Hematopoietic multipotent progenitor cell treated with erythropoietin and hydrocortisone succinate and interleukin-3 and kit ligand, for 4 days (in vitro differentiated cells): ENCODE measurements around the gene TGDS.

Experiments
- DNase-seq: peaks from one replicate; pipeline ENCODE4 v3.0.0-alpha.2; 2015

TGDS gene

DNA sequence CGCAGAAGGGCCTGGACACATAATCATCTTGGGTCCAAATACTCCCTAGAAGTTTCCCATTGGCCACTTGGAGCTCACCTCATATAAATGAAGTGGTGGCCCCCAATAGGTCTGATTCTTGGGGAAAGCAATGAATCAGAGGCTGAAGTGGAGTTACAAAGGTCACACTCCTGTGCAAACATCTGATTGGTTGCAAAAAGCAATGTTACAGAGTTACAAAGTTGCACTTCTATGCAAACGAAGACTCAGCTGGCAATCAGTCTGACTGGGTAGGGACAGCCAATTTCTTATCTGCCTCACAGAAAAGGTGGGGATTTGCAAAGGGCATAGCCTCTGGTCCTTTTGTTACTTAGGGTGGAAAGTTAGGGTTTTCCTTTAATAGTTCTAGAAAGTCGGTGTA lies 3.9 kb upstream of the TGDS start:
- no peak for DNase-seq

DNA sequence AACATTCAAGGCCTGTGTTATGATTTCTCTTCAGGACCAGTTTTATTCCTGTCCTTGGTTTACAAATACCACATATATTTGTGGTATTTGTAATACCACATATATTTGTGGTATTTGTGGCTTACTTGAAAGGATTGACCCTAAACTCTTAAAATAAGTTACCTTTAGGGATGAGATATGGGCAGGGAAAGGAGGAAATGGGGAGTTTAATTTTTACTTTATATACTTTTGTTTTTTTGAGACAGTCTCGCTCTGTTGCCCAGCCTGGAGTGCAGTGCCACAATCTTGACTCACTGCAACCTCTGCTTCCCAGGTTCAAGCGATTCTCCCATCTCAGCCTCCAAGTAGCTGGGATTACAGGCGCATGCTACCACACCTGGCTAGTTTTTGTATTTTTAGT lies 2.3 kb upstream of the TGDS start:
- no peak for DNase-seq

DNA sequence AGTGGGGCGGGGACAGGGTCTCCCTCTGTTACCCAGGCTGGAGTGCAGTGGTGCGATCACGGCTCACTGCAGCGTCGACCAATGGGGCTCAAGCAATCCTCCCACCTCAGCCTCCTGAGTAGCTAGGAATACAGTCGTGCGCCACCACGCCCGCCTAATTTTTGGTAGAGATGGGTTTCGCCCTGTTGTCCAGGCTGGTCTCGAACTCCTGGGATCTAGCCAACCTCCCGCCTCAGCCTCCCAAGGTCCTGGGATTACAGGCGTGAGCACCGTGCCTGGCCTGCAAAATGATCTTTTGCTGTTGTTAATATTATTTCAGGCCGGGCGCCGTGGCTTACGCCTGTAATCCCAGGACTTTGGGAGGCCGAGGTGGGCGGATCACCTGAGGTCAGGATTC lies 621 bp upstream of the TGDS start:
- no peak for DNase-seq

DNA sequence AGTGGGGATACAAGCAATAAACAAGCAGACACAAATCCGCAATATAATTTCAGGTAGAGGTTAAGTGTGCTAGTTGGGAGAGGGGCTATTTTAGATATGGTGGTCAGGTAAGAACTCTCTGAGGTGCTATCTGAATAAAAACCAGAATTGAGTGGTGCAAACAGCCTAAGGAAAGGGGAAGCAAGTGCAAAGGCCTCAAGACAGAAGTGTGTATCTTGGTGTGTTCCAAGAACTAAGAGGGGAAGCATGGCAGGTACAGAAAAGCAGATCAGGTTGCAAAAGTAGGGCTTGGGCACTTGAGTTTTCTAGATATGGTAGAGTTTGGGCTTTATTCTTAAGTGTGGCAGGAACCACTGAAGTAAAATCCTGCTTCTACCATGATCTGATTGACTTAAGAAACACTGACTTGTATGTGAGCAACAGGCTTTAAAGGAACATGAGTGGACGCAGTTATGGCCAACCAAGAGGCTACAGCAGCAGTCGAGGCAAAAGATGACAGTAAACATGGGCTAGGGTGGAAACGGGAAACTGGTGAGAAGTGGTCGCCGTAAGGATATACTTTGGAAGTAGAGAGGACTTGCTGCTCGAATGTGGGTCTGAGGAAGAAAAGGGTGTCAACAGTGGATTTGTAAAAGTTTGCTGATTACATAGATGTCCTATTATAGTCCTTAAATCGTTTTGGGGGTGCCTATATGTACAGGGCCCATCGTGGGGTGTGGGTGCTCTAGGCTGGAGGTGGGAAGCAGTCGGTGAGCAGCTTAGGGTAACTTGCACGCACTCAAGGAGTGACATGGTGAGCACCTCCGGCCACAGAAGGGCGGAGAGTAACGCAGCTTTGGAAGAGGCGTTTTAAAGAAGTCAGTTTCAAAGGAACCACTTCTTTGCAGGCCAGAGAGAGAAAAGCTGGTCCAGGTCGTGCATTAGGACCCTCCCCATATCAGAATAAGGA lies 677 bp downstream of the TGDS start:
- DNase-seq, result peak; percentile 57

DNA sequence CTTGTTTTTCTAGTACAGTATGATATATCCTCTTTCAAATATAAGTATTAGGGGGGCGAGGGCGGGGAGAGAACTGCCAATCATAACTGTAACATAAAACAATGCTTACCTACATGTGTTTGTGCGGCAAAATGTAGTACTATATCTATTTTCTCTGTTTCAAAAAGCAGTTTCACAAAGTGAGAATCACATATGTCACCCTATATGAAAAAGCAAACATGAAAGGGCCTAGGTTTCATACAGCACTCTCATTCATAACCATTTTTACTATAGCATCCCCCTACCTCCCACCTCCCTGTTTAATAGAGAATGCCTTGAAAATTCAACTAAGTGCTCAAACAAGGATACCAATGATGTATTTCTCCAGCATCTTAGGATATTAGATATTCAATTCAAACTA lies 5.2 kb downstream of the TGDS start:
- no peak for DNase-seq

DNA sequence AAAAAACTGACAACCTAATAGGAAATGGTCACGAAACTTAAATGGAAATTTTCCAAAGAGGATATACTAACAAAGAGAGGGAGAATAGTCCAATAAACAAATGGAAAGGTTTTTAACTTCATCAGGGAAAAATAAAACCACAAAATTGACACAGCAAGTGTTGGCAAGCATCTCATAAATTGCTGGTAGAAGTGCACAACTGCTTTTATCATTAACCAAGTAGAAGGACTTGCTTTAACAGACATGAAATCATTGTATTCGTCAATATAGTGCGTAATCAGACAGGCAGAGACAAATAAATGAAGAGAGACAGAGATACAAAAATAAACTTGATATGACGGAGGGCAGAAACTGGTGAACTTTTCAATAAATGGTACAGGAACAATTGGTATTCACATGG lies 7.4 kb downstream of the TGDS start:
- DNase-seq, result no peak

DNA sequence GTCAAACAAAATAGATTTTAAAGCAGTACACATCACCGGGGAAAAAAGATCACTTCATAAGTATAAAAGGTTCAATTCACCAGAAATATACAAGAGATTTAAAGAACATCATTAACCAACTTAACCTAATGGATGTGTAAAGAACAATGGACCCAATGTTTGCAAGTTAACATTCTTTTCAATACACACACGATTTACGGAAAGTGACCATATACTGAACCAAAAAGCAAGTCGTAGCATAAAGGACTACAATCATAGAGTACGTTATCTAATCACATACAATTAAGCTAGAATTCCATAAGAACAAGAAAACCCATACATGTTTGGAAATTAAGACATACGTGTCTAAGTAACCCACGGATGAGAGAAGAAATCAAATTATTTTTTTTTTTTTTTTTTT lies 9.6 kb downstream of the TGDS start:
- no peak for DNase-seq

DNA sequence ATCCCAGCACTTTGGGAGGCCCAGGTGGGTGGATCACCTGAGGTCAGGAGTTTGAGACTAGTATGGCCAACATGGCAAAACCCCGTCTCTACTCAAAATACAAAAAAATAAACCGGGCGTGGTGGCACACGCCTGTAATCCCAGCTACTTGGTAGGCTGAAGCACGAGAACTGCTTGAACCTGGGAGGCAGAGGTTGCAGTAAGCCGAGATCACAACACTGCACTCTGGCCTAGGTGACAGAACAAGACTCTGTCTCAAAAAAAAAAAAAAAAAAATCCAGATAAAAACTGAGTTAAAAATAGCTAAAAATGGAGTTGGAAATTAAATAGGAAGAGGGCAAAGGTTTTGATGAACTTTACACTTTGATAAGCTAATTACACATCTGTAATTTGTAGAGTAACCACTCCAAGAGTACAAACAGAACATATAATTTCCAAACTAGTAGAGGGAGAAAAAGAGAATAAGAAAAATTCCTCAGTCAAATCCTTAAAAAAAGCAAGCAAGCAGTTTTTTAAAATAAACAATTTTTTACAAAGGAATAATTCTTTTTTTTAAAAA lies 10.3 kb downstream of the TGDS start:
- no peak for DNase-seq

DNA sequence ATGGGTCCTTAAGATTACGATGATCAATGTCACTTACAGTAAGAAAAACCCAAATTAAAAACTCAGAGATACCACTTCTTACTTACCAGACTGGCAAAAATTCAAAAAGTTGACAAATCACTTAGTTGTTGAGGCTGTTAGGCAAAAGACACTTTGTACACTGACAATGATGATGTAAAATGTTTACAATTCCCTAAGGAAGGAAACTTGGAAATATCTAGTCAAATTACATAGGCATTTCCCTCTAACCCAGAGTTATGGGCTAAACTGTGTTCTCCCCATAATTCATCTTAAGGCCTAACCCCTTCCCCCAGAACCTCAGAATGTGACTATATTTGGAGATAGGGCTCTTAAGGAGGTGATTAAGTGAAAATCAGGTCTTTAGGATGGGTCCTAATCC lies 12.0 kb downstream of the TGDS start:
- no peak for DNase-seq

DNA sequence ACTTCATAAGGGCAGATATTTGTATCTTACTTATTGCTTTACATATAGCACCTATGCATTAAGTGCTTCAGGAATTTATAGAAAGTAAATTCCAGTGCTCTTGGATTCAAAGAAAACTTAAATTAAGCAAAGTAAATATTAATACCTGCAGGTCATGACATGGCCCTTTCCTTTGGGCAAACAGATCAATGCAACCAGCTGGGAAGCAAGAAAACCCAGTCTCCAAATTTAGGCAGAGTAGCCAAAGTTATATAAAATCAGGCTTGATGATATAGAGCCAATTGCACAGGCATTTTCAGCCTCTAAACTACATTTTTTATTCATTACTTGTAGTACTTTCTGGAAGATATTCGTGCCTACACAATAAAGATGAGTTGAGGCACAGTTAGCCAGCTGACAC lies 16.9 kb downstream of the TGDS start:
- no peak for DNase-seq

DNA sequence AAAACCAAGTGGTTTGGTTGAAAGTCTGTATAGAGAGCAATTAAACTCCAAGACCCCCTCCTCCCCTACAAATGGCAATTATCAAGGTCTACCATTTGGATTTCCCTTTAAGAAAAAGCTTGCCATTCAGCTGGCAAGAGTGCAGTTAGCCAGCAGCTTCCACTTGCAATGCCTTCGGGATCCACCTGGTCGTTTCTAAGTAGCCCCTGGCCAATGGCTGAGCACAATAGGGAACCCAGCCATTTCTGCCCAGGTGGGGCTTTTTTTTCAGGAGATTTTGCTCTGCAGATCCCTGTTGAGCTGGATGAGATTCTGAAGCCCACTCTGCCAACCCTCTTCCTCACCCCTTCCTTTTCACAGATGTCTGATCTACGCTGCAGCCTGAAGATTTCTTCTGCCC lies 26.3 kb downstream of the TGDS start:
- no peak for DNase-seq

DNA sequence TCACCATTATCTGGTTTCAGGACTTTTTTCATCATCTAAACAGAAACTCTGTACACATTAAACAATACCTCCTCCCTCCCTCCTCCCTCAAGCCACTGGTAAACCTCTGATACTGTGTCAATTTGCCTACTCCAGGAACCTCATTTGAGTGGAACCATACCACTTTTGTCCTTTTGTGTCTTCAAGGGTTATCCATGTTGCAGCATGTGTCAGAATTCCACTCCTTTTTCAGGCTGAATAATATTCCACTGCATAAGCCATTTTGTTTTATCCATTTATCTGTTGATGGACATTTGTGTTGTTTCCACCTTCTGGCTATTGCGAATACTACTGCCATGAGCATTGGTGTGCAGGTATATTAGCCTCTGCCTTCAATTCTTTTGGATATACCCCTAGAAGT lies 27.5 kb downstream of the TGDS start:
- DNase-seq, result no peak

DNA sequence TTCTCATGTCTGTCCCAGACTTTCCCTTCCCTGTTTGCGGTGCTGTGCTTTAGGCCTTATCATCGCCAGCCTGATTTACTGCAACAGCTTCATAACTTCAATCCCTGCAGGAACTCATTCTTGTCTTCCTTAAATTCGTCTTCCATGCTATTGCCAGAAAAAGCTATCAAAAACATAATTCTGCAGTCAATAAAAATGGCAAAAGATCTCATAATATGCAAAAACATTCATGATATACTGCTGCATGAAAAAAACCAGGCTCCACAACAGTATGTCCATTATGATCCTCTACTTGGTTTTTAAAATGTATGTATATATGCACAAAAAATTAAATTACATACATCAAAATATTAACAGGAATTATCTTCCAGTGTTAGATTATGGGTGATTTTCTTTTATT lies 28.4 kb downstream of the TGDS start:
- no peak for DNase-seq

DNA sequence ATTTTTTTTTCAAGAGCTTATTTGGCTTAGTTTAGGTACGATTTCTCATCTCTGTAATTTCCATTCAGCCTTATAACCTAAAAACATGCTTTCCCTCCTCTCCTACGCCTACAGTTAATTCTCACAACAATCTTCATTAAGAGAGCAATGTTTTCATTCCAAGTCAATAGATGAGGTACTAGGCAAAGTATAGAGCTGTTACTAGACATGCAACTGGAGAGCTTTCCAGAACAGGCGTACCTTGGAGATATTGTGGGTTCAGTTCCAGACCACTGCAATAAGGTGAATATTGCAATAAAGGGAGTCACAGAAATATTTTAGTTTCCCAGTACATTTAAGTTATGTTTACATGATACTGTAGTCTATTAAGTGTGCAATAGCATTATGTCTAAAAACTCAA lies 34.8 kb downstream of the TGDS start:
- DNase-seq, result no peak

DNA sequence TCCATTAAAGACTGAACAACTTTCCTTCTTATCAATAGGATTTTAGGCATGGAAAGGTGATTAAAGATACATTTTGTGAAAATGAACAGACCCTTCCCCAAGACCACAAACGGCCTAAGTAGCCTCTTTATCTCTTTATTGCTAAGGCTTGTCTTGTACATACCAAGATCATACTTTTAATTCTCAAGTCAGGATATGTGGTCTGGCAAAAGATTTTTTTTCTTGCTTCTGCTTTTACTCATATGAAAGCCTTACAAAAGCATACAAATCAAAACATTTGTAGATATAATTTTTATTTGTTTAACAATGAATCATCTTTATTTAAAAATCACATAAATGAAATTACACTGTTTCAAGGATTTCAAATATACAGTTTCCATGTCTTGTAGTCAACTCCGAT lies 35.8 kb downstream of the TGDS start:
- DNase-seq, result no peak

DNA sequence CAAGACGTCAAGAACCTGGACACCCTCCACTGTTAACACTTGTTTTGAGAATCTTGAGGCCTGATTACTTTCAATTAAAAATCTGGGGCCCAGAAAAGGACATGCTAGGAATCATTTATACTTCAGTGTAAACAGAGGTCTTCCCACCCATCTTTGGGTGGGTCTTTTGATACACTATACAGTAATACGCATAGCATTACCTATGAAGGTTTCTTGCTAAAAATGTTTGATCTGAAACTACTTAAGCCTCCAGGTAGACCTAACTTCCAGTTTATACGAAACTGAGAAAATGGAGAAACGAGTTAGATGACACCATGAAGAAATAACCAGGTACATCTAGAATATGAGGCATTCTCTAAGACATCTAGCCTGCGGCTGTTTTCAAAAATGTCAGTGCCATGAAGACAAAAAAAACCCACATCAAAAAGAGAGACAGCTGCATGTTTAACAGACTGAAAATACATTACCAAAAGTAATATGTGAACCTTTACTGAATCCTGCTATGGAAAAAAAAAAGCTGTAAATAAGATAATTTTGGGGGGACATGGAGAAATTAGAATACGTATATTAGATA lies 36.6 kb downstream of the TGDS start:
- DNase-seq, result no peak

DNA sequence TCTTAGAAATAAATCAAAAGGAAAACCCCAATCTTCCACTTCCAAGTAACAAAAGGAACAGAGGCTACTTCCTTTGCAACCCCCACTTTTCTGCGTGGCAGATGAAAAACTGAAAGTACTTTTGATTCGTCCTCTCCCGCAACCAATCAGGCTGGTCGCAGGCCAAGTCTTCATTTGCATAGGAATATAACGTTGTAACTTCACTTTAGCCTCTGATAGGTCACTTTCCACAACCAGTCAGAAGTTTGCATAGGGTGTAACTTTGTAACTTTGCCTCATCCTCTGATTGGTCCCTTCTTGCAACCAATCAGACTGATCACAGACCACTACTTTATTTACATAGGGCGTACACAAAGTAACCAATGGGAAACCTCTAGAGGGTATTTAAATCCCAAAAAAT lies 37.2 kb downstream of the TGDS start:
- DNase-seq, result peak; percentile 16

DNA sequence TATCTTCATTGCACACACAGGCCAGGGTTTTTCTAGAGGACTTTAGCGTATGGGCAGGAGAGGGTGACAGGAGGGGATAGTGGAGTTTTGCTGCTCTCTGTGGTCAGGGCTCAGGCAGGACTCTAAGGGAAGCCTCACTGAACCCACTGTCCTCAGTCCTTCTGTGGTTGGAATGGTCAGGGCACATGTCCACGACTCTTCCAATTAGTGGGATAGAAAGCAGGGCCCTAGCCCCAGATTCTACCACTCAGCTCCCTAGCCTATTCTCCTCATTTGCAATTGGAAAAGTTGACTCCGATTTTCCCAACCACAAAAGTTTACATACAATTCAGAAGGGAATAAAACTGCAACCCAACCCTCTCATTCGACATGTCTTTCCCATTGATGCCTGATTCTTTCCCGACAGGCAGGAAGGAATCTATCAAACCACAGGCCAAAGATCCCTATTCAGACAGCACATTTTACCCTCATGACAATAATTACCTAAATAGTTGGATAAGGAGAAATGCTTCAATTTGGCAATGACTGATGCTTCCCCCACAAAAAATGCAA lies 38.2 kb downstream of the TGDS start:
- DNase-seq, result no peak

DNA sequence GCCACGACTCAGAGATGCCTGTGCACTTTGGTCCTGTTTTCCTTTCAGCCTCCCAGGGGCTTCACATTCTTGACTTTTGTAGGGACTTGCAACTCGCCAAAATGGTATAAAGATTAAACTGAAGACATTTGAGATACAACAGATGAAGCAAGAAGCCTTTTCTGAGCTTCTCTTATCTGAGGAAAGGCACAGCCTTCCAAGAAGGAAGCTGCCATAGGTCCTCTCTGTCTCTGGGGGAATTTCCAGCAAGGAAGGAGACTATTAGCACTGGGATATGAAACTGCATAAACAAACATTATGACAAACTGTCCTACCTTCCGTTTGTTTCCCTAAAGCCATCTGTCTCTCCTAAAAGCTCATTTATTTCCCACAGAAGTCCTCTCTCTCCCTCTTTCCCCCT lies 39.3 kb downstream of the TGDS start:
- DNase-seq, result no peak

DNA sequence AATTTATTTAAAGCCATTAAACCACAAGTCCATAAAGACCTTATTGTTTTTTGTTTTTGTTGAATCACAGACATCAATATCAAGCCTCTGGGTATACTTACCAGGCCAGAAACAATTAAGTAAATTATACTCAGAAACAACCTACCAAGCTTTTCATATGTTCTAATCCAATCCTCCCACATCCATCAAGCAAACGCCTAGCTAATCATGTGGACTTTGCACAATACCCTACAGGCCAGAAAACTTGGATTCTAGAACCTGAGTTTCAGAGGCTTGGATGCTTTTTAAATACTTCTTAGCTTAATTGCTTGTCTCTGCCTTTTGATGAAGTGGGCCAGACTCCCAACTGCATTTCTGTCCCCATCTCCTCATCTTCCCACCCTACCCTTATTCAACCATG lies 39.9 kb downstream of the TGDS start:
- DNase-seq, result no peak

DNA sequence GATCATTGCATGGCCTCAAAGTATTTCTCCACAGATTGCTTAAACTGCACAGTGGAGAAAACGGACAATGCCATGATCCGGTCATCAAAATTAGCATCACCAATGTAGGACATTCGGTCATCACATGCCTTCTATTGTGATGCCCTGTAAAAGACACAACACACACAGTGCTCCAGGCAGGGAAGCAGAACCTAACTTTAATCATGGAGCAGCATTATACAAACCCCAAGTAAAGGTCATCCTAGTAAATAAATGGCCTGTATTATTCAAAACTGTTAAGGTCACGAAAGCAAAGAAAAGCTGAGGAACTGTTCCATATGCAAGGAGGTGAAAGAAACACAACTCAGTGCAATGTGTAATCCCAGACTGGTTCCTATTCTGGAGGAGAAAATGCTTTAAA lies 42.2 kb downstream of the TGDS start:
- no peak for DNase-seq

DNA sequence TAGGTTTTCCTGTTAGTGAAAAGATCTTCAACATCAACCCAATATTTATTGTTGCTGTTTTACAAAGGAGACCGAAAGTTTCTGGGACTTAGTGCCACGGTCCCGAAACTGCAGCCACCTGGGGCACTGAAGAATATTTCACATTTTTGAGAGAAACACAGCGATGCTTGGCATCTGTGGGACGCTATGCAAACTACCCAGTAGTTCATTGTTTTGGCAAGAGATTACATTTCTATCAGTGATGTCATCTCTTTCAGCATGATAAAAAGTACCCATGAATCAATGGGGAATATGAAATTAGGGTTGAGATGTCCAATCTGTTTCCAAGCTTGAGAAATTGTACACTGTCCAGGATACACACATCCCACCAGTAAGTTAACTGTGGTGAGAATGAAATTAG lies 43.9 kb downstream of the TGDS start:
- no peak for DNase-seq

DNA sequence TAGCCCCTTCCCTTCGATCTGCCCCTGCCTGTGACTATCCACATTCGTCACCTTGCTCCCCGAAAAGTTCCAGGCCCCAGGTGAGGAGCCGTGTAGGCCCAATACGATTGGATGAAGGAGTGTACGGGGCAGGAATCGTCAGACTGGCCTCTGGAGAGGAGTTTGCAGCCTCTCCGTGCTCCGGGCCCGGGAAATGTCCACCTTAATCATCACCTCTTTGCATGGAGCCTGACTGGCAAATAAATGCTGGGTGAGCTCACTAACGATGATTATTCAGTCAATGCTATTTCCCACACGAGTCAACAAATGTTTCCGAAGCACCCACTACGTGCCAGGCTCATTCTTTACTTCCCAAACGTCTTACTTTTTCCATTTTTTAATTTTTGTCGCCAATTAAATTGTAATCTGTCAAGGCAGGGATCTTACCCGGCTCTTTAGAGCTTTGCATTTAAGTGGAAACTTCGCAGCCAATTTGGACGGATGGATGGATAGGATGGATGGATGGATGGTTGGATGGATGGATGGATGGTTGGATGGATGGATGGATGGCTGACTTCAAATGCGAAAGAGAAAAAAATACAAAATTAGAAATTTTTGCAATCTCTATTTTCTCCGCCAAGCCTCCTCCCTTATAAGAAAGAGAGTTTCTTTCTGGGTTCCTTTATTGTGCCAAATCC lies 45.8 kb downstream of the TGDS start:
- DNase-seq, result no peak
